NOMO-1 treated with dmso at 0.1 percent for 144 hours (cell line): ENCODE data around the gene TMC7.
"Not testable (repeated sequence)": the region's sequence is repeated elsewhere in the genome, so short reads cannot be mapped to it uniquely, and the experiment has no call there.

Experiments
- DNase-seq: peaks from one replicate; lab custom pipeline; 2025; ENCODE audit not compliant: unreplicated experiment; lab: John Stamatoyannopoulos, UW

TMC7 gene

DNA sequence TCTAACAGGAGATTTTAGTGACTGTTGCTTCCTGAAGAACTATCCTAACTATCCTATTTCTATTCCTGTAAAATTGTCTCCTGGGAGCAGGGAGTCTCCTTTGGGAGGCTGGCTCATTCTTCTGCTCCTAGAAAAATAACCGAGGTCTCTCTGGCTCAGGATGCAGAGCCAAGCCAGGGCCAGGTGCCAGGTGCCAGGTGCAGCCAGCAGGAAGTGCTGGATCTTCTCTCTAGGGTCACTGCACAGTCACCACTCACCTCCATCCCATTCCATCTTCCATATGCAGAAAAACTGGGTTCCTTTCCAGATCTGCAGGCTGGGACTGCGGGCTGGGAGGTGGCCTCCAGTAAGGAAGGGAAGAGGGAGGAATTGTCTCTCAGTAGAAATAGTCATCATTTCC, 3.8 kb upstream of the TMC7 start:
- no peak for DNase-seq

DNA sequence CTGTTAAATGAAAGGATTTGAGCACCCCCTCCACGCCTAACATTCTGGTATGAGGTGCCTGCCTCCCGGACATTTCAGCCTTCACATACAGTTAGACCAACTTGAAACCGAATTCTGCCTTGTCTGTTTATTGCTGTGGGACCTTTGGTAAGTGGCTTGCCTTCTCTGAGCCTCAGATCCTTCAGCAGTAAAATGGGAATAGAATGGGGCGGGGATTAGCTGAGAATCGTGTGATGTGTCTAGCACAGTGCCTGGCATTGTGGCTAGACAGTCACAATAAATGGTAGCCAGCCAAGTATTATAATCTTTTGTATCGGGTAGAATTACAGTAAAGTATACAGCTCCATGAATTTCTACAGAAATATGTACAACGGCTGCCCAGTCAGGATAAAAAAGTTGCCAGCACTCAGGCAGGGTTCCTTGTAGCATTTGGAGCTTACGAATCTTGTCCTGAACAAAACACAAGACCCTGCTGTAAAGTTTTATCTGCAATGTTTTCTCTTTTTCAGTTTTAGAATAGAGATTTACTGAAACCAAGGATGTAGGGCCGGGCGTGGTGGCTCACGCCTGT, 786 bp downstream of the TMC7 start:
- no peak for DNase-seq

DNA sequence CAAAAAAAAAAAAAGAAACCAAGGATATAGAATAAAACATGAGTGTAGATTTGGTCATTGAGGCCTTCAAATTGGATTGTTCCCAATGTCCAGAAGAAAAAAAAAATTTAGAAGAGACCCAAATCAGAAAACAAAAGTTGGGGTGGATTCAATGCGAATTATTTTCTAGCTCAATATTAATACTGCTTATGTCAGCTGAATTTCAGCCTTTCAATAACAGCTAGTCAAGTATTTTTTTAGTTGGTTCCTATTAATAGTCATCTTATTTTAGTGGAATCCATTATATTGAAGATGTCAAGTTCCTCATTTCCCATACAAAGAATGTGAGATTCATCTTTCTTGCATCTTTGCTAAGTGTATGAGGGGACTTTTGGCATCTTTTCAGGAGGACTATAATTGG, 1.5 kb downstream of the TMC7 start:
- not testable (repeated sequence) for DNase-seq

DNA sequence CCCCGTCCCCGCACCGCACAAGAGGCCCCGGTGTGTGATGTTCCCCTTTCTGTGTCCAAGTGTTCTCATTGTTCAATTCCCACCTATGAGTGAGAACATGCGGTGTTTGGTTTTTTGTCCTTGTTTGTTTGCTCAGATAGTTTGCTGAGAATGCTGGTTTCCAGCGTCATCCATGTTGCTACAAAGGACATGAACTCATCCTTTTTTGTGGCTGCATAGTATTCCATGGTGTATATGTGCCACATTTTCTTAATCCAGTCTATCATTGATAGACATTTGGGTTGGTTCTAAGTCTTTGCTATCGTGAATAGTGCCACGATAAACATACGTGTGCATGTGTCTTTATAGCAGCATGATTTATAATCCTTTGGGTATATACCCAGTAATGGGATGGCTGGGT, 8.0 kb downstream of the TMC7 start:
- not testable (repeated sequence) for DNase-seq

DNA sequence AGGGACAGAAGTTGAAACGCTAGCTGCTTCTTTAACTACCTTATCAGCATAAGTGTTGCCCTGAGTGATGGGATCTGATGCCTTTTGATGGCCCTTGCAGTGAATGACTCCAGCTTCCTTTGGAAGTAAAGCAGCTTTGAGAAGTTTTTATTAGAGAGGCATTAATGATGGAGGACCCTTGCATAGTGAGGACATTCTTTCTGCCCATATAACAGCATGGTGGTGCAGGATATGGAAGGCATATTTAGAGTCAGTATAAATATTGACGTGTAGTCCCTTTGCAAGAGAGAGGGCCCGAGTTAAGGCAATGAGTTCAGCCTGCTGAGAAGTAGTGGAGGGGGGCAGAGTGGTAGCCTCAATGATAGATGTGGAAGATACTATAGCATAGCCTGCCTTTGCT, 9.8 kb downstream of the TMC7 start:
- DNase-seq, result not testable (repeated sequence)

DNA sequence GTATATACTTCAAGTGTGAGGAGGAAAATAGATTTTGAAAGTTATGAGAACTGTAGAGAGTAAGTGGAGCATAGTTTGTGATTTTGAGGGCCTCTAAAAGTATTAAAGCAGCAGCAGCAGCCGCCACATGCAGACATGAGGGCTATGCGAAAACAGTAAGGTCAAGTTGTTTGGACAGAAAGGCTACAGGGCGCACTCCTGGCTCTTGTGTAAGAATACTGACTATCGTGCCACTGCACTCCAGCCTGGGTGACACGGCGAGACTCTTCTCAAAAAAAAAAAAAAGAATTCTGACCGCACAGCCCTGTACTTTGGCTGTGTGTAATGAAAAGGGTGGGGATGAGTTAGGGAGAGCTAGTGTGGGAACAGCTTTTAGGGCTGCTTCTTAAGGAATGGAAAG, 10.4 kb downstream of the TMC7 start:
- DNase-seq, result not testable (repeated sequence)

DNA sequence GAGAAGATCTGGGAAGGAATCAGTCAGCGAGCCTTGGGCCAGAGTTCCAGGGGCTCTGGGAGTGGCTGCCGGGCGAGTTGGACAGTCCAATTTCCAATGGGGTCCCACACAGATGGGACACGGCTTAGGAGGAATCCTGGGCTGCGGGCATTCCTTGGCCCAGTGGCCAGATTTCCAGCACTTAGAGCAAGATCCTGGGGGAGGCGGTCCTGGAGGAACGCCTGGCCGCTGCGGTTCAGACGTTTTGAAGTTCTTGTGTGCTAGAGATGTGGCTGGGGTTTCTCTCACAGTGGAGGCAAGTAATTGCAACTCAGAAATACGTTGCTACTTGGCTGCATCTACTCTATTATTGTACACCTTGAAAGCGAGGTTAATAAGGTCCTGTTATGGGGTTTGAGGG, 11.7 kb downstream of the TMC7 start:
- not testable (repeated sequence) for DNase-seq

DNA sequence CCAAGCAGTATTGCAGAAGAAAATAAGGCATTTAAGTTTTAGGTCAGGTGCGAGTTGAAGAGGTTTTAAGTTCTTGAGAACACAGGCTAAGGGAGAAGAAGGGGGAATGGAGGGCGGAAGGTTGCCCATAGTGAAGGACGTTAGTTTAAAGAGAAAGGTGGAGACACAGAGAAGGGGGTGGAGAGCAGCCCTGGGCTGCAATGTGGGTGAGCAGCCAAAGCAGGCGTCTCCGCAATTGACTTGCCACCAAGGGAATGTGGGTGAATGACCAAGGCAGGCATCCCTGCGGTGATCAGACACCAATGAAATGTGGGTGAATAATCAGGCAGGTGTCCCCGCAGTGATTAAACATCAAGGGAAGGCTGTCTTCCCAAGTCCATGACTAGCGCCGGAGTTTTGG, 12.8 kb downstream of the TMC7 start:
- not testable (repeated sequence) for DNase-seq

DNA sequence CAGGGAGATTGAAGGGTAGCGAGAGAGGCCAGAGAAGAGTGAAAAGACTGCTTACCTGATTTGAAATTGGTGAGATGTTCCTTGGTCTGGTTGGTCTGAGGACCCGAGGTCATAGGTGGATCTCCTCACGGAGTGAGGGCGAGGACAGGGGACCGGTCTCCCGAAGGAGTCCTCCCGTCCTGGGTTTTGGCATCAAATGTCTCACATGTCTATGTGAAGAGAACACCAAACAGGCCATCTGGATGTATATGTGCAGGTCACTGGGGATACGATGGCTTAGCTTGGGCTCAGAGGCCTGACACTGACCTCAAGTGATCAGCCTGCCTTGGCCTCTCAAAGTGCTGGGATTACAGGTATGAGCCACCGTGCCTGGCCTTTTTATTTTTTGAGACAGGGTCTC, 13.3 kb downstream of the TMC7 start:
- DNase-seq, result not testable (repeated sequence)

DNA sequence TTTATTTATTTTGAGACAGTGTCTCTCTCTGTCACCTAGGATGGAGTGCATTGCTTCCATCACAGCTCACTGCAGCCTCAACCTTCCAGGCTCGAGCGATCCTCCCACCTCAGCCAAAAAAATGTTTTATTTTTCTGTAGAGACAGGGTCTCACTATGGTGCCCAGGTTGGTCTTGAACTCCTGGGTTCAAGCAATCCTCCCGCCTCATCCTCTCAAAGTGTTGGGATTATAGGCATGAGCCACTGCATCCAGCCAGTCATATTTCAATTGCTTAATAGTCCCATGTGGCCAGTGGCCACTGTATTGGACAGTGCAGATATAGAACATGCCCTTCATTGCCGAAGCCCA, 15.3 kb downstream of the TMC7 start:
- no peak for DNase-seq

DNA sequence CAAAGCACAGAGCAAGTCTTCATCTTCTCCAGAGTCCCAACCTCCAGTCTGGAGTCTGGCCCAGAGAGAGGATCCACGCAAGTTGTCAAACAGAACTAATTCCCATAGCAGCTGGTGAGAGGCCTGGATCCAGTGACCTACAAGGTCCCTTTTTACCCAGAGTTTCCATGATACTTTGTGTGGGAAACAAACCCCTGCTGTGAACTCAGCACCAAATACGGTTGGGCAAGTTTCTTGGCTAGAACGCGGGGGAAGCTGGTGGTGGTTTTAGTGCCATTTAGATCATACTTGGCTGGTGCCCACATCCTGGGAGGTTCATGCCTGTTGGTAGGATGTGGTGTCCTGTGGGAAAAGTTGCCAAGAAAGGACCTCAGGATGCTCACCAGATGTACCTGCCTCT, 18.1 kb downstream of the TMC7 start:
- no peak for DNase-seq

DNA sequence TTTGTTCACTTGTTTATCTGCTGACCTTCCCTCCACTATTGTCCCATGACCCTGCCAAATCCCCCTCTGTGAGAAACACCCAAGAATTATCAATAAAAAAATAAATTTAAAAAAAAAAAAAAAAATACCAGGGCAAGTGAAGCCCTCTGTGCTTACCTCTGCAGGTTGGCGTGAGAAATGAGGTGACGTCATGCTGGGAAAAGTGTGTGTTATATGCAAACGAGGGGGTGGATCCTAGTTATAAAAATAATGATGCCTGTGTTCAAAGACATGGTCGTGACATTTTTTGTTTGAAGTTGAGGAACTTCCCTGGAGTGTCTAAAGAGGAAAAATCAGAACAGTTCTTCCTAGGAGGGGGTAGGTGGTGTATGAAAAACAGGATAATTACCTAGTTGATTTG, 20.2 kb downstream of the TMC7 start:
- no peak for DNase-seq

DNA sequence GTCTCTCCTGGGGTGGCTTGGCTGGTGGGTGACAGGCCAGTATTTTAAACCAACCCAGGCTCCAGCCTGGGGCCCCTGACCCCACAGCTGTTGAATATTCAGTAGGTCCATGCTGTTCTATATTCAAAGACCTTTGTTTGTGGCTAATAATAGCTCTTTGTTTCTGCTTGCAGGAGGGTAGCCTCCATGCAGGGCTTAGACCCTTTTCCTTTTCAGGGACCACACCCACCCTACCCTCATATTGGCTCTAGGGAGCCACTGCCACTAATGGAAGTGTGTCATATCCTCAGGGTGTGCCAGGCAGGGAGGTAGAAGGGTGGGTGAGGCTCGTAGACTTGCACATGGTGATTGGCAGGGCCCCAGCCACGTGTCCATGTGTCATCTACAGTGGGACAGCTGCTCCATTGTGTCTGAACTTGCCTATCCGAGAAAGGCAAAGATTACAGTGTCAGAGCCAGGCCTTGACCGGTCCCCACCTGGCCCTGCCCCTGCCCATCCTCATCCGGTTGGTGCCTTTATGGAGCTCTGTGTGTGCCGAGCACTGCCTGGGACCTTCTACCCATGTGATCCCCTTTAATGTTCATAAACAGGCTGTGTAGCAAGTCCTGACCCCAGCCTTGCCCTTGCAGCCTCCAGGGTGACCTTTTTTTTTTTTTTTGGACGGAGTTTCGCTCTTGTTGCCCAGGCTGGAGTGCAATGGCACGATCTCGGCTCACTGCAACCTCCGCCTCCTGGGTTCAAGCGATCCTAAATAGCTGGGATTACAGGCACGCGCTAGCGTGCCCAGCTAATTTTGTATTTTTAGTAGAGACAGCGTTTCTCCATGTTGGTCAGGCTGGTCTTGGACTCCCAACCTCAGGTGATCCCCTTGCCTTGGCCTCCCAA, 22.1 kb downstream of the TMC7 start:
- no peak for DNase-seq

DNA sequence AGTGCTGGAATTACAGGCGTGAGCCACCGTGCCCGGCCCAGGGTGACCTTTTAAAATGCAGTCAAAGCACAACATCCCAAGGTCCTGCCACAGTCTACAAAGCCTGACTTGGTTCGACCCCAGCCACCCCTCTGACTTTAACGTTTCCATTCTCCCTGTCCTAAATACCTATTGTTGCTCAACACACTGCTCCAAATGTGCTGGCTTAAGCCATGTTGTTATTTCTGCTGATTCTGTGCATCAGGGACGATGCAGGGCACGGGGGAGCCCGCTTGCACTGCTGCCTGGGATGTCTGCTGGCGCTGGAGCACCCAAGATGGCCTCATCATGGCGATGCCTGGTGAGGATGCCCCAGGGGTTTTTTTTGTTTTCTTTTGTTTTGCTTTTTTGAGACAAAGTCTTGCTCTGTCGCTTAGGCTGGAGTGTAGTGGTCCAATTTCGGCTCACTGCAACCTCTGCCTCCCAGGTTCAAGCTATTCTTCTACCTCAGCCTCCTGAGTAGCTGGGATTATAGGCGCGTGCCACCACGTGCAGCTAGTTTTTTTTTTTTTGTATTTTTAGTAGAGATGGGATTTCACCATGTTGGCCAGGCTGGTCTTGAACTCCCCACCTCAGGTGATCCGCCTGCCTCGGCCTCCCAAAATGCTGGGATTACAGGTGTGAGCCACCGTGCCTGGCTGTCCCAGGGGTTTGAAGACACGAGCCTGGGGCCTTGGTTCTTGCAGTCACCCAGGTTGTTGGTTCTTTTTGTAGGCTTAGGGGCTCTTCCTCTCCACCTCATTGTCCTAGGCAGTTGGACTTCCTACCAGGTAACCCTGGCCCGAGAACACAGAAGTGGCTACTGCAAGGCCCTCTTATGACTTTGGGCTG, 22.9 kb downstream of the TMC7 start:
- DNase-seq, result no peak

DNA sequence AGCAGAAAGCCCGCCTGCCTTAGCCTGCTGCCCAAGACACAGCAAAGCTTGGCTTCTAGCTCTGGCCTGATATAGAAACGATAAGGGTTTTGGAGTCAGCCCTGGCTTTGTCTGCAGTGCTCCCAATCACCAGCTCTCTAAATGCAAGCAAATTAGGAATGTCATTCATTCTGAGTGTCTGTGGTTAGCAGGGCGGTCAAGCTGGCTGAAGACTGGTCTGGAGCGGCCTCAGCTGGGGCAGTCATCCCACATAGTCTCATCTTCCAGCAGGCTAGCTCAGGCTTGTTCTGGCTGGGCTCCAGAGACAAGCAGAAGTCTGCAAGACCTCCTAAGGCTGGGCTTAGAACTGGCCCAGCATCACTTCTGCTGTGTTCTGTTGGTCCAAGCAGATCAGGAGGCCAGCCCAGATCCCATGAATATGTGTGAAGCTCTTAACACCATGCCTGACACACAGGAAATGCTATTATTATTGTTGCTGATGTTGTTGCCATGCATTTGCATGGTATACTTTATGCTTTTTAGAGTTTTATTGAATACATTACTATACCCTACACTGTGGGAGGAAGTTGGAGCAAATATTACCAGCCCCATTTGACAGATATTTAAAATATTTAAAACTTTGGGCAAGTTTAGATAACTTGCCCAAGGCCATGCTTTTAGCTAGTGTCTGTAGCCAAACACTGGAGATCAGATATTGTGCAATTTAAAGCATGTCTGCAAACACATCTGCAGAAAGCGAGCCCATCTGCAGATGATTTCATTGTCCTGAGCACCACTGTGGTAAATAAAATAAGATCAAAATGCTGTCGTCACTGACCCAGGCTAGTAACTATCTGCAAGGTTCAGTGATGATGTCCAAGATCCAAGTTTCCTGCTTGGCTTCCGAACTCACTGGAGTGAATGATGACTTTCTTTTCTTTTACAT, 24.8 kb downstream of the TMC7 start:
- DNase-seq, result no peak

DNA sequence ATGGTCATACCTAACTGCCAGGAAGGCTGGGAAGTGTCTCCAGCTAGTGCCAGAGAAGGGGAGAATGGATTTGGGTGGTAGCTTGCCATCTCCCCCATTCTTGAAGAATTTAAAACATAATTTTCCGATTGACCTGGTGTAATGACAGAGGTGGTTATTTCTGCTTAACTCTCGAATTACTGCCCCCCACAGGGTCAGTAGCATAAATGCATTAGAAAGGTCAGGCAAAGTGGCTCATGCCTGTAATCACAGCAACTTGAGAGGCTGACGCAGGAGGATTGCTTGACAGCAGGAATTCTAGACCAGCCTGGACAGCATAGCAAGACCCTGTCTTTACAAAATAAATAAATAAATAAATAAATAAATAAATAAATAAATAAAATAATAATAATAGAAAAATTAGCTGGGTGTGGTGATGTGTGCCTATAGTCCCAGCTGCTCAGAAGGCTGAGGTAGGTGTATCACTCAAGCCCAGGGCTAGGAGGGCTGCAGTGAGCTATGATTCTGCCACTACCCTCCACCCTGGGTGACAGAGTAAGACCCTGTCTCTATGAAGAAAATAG, 27.5 kb downstream of the TMC7 start:
- no peak for DNase-seq

DNA sequence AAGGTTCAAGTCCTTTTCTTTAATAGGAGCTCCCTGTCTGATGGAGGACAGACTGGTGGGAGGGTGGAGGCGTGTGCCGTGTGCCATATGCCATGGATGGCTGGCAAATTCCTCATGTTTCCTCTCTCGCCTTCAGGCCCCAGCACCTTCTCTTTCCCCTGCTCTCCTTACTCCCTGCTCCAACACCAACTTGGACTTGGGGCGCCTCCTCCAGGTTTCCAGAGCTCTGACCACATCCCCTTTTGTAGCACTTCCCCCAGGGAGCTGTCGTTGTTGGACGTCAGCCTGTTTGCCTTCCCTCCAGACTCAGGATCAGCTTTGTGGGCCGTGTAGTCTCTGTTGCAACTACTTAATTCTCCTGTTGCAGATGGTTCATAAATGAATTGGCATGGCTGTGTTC, 30.7 kb downstream of the TMC7 start:
- peak; percentile 18 for DNase-seq

DNA sequence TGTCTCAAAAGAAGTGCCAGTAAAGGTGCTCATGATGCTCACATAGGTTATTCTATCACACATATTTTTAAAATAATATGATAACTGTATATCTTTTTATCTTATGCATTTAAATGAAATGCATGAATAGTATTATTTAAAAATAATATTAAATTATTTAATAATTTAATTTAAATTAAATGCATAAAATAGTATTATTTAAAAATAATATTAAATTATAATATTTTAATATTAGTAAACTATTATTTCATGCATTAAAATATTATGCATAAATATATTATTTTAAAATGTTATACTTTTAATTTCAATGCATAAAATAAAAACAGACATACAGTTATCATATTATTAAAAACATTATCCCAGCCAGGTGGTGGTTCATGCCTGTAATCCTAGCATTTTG, 33.4 kb downstream of the TMC7 start:
- DNase-seq, result no peak

DNA sequence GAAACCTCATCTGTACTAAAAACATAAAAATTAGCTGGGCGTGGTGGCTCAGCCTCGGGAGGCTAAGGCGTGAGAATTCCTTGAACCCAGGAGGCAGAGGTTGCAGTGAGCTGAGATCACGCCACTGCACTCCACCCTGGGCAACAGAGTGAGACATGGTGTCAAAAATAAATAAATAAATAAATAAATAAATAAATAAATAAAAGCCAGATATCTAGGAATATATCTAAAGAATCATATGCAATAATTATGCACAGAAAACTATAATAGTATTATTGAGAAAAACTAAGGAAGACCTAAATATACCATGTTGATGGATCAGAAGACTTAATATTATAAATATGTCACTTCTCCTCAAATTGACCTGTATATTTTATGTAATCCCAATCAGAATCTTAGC, 37.0 kb downstream of the TMC7 start:
- no peak for DNase-seq

DNA sequence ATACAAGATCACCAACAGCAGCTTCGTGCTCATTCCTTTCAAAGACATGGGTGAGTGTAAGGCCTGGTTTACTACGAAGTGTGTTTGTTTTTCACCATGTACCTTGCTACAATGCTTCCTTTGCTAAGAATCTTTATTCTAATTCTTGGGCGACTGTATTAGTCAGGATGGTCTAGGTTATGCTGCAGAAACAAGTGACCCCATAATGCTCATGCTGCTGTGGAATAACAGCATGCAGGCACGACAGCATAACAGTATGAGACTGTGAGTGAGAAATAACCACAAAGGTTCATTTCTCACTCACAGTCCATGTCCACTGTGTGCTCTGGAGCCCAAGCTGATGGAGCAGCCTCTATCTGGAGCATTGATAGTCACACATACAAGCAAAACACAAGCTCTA, 38.0 kb downstream of the TMC7 start:
- no peak for DNase-seq

DNA sequence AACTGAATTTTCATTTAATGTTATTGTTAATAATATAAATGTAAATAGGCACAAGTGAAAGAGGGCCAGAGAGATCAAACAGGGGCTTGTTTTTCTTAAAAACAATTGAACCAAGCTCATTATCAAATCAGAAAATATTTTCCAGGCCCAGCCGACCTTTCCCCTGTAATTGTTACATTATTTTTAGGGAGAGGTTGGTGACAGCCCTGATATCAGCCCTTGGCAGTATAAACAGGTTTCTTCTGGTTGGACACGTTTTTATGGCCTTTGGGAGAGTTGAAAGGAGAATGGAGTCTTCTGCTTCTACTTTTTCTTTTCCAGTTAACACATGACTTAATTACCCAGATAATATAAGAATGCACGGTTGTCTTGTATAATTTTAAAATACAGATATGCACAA, 43.7 kb downstream of the TMC7 start:
- DNase-seq, result no peak
